GM12878 (cell line): Measurements from ENCODE around the gene TMCO5A. TPM values are rescaled to one million over a fixed set of nuclear protein-coding genes. Genes with fewer than 3 reads are reported as not detected.

Experiments
- ATAC-seq: fragments of 200-7000 bp; cut with Tn5 transposase; 3 replicates; pipeline ENCODE4 v1.9.1; 2020; ENCODE audit warnings: mild to moderate bottlenecking, moderate library complexity
- BruUV-seq: library from RNA; stranded (reverse); fragments of 400-500 nt; replicated peaks from 2 replicates; lab custom pipeline; 2021; lab: Mats Ljungman, UMichigan
- CTCF ChIA-PET: fragments of 300-600 bp; sonication (Branson Sonifier 250); formaldehyde crosslinking; extraction: SDS; loops from one replicate; lab custom pipeline; 2021; ENCODE audit warnings: inconsistent platforms; lab: Yijun Ruan, JAX
- POLR2A ChIA-PET: fragments of 350-600 bp; formaldehyde crosslinking; extraction: SDS; loops from one replicate; lab custom pipeline; 2021; ENCODE audit warnings: inconsistent platforms; lab: Charles Lee
- RAD21 ChIA-PET: fragments of 300-600 bp; sonication (Branson Sonifier 250); formaldehyde crosslinking; loops from one replicate; lab custom pipeline; 2023; ENCODE audit warnings: antibody characterized with exemption; ENCODE audit not compliant: unreplicated experiment; lab: Charles Lee
- SMC1A ChIA-PET: fragments of 300-600 bp; sonication (Branson Sonifier 250); formaldehyde crosslinking; loops from one replicate; lab custom pipeline; 2023; ENCODE audit not compliant: unreplicated experiment, uncharacterized antibody; lab: Charles Lee
- DNase-seq: peaks from one replicate; pipeline ENCODE4 v3.0.0-alpha.2; 2011; ENCODE audit warnings: low read depth, low spot score
- FAIRE-seq: peaks from 3 replicates; lab custom pipeline; 2011; peaks lifted over from hg19 to GRCh38; lab: Jason Lieb, UNC
- H2AFZ ChIP-seq: 2 replicates; pipeline ENCODE4 v1.6.0; 2011; ENCODE audit warnings: low read depth, low read length, control low read depth; ENCODE audit not compliant: control insufficient read depth
- H3K27ac ChIP-seq: 2 replicates; pipeline ENCODE4 v1.5.1; 2011; ENCODE audit warnings: control low read depth; ENCODE audit not compliant: control insufficient read depth, insufficient read depth
- H3K27me3 ChIP-seq, 2 experiments: replicated peaks in 1 of 2; 2 replicates each; pipeline versions ENCODE4 v1.6.0 to v1.6.1; 2011; ENCODE audit warnings: low read length in 1 of 2; ENCODE audit not compliant: control insufficient read depth in 2 of 2, insufficient read depth in 2 of 2
- H3K36me3 ChIP-seq, 2 experiments: 2 replicates each; pipeline ENCODE4 v1.5.1; 2011; ENCODE audit warnings: low read length in 1 of 2; ENCODE audit not compliant: control insufficient read depth in 2 of 2, insufficient read depth in 2 of 2
- H3K4me1 ChIP-seq: 2 replicates; pipeline ENCODE4 v1.6.1; 2011; ENCODE audit warnings: mild to moderate bottlenecking, low read length, moderate library complexity, mixed read lengths; ENCODE audit not compliant: control insufficient read depth, insufficient read depth
- H3K4me2 ChIP-seq: 2 replicates; pipeline ENCODE4 v1.6.0; 2011; ENCODE audit warnings: control low read depth; ENCODE audit not compliant: control insufficient read depth, insufficient read depth
- H3K4me3 ChIP-seq: fragments of 200-600 bp; sonication (generic); 2 replicates; pipeline ENCODE4 v1.5.1; 2016
- H3K79me2 ChIP-seq: 2 replicates; pipeline ENCODE4 v1.6.0; 2011; ENCODE audit warnings: low read length; ENCODE audit not compliant: control insufficient read depth, insufficient read depth
- H3K9ac ChIP-seq: 2 replicates; pipeline ENCODE4 v1.8.0; 2011; ENCODE audit warnings: low read length, control low read depth, mixed read lengths; ENCODE audit not compliant: control insufficient read depth, insufficient read depth
- H3K9me3 ChIP-seq: replicated peaks from 3 replicates; pipeline ENCODE4 v1.5.1; 2011; ENCODE audit warnings: mild to moderate bottlenecking, low read length; ENCODE audit not compliant: control insufficient read depth, insufficient read depth
- H4K20me1 ChIP-seq: 2 replicates; pipeline ENCODE4 v1.6.0; 2011; ENCODE audit not compliant: control insufficient read depth, insufficient read depth
- CHD4 ChIP-seq: fragments of 200-600 bp; sonication (generic); IDR thresholded peaks from 2 replicates; pipeline ENCODE4 v1.6.1; 2016; ENCODE audit warnings: mild to moderate bottlenecking
- E2F8 ChIP-seq: fragments of 450-650 bp; IDR thresholded peaks from 2 replicates; pipeline ENCODE4 v1.6.1; 2018; ENCODE audit warnings: mild to moderate bottlenecking, low read depth, moderate library complexity; ENCODE audit not compliant: partially characterized antibody
- FOXK2 ChIP-seq: fragments of 450-650 bp; IDR thresholded peaks from 2 replicates; pipeline ENCODE4 v1.6.1; 2017; ENCODE audit warnings: mild to moderate bottlenecking, moderate library complexity
- IKZF2 ChIP-seq, 2 experiments: fragments of 450-650 bp; IDR thresholded peaks; 2 replicates each; pipeline ENCODE4 v1.6.1; 2017; ENCODE audit warnings: mild to moderate bottlenecking in 2 of 2, moderate library complexity in 2 of 2
- IRF3 ChIP-seq: fragments of 450-650 bp; IDR thresholded peaks from 2 replicates; pipeline ENCODE4 v1.6.1; 2014; ENCODE audit warnings: mild to moderate bottlenecking
- KLF5 ChIP-seq: fragments of 450-650 bp; IDR thresholded peaks from 2 replicates; pipeline ENCODE4 v1.6.1; 2014; ENCODE audit warnings: mild to moderate bottlenecking; ENCODE audit not compliant: partially characterized antibody
- RCOR1 ChIP-seq: conservative IDR thresholded peaks from 2 replicates; pipeline ENCODE4 v1.6.1; 2012; ENCODE audit warnings: low read depth, low read length, improper control_type of control experiment
- SIN3A ChIP-seq: IDR thresholded peaks from 2 replicates; pipeline ENCODE4 v1.6.1; 2012; ENCODE audit warnings: low read depth, low read length, improper control_type of control experiment
- SIX5 ChIP-seq: IDR thresholded peaks from 2 replicates; pipeline ENCODE4 v1.6.1; 2011; ENCODE audit warnings: mild to moderate bottlenecking, low read depth, low read length, moderate library complexity; ENCODE audit not compliant: severe bottlenecking
- SKIL ChIP-seq: fragments of 450-650 bp; IDR thresholded peaks from 2 replicates; pipeline ENCODE4 v1.6.1; 2017; ENCODE audit warnings: mild to moderate bottlenecking, low read depth, inconsistent platforms; ENCODE audit not compliant: poor library complexity, severe bottlenecking
- SMAD1 ChIP-seq: fragments of 450-650 bp; IDR thresholded peaks from 2 replicates; pipeline ENCODE4 v1.6.1; 2018; ENCODE audit warnings: mild to moderate bottlenecking, low read depth; ENCODE audit not compliant: partially characterized antibody
- SMC3 ChIP-seq: IDR thresholded peaks from 2 replicates; pipeline ENCODE4 v1.6.1; 2011; ENCODE audit warnings: low read length, improper control_type of control experiment, borderline replicate concordance
- SPI1 ChIP-seq: IDR thresholded peaks from 2 replicates; pipeline ENCODE4 v1.6.1; 2011; ENCODE audit warnings: low read depth, mild to moderate bottlenecking, low read length, moderate library complexity, borderline replicate concordance; ENCODE audit not compliant: insufficient read depth
- ZBTB33 ChIP-seq: fragments of 450-650 bp; IDR thresholded peaks from 2 replicates; pipeline ENCODE4 v1.6.1; 2017; ENCODE audit warnings: mild to moderate bottlenecking
- ZNF274 ChIP-seq: IDR thresholded peaks from one replicate; pipeline ENCODE4 v1.8.0; 2011; ENCODE audit not compliant: insufficient read length, insufficient read depth
- ZNF384 ChIP-seq: IDR thresholded peaks from 2 replicates; pipeline ENCODE4 v1.6.1; 2012; ENCODE audit warnings: low read depth, mild to moderate bottlenecking, low read length, improper control_type of control experiment, borderline replicate concordance
- ZNF622 ChIP-seq: fragments of 450-650 bp; IDR thresholded peaks from 2 replicates; pipeline ENCODE4 v1.6.1; 2017; ENCODE audit warnings: mild to moderate bottlenecking, inconsistent platforms
- in situ Hi-C: fragments of 300-500 bp; cut with MboI; formaldehyde crosslinking; loops from 9 replicates; pipeline ENCODE4 v1.14.3; 2018; ENCODE audit warnings: mixed read lengths
- intact Hi-C: fragments of 100-400 bp; cut with micrococcal nuclease; formaldehyde crosslinking; loops from one replicate; pipeline ENCODE4 v1.14.2; 2022; ENCODE audit not compliant: unreplicated experiment
- polyA plus RNA-seq, 11 experiments: library from polyadenylated mRNA; depleted of rRNA in 4 of 11; unstranded in 6 of 11; stranded (reverse) in 5 of 11; fragments of >200 nt; fragmentation: Nextera tagmentation in 4 of 11; fragmentation: Illumina TruSeq in 1 of 11; extraction: Ambion mirVana in 4 of 11; extraction: Trizol in 1 of 11; gene quantifications; 1 replicate in 1 of 11; 2 replicates in 10 of 11; pipeline versions ENCODE4 v1.2.1 to v1.2.3, GENCODE V29; 2011 to 2016; ENCODE audit warnings: inconsistent platforms in 2 of 11, missing spikeins in 2 of 11, low read depth in 1 of 11
- total RNA-seq, 4 experiments: library from RNA; depleted of rRNA in 3 of 4; stranded (reverse); fragments of >200 nt in 3 of 4; fragmentation: Illumina TruSeq in 1 of 4; extraction: Trizol in 1 of 4; gene quantifications; 2 replicates each; pipeline versions ENCODE4 v1.2.1 to v1.2.3, GENCODE V29; 2013 to 2021

The TMCO5A gene
- total and polyA plus RNA-seq, 10 of the 15 experiments (the other 5 are each of a cell fraction or from before 2014, with no cell fraction given) = not detected

- no peak for TF ChIP-seq SKIL
- no peak for TF ChIP-seq ZBTB33
- no peak for TF ChIP-seq IKZF2 (IDR thresholded peaks at IDR 0.05)
Measured at GRCh38 chr15:37934340-37934739, at the start of gene TMCO5A (continued).

- H3K4me3 ChIP-seq = no peak overlapping the region
- in situ Hi-C loops (loop anchor here (25.0 kb wide), 2 partner anchors 998 to 1373 kb away; no protein-coding TSS in a partner anchor), intact Hi-C loops (loop anchor here (10.0 kb wide), 1 partner anchor 751 kb away; no protein-coding TSS in a partner anchor)
- RAD21 ChIA-PET = no interaction called here
- CTCF ChIA-PET = no interaction called here
- no peaks in the 10 kb centered on the region for H3K79me2 ChIP-seq
- BruUV-seq = no TSS peak
- no peaks in the 10 kb centered on the region for H3K36me3 ChIP-seq
- no peaks in the 10 kb centered on the region for H3K9me3 ChIP-seq
- no peaks in the 10 kb centered on the region for H3K27me3 ChIP-seq
- FAIRE-seq (no peak), ATAC-seq (no peak), DNase-seq (no peak)
- no peak overlapping the region for H3K9ac ChIP-seq
- no peak overlapping the region for H2AFZ ChIP-seq
- H3K4me1 ChIP-seq = no peaks in the 10 kb centered on the region
- no peak overlapping the region for H3K4me2 ChIP-seq
- SMC1A ChIA-PET = no interaction called here
- H4K20me1 ChIP-seq = no peaks in the 10 kb centered on the region
- POLR2A ChIA-PET = no interaction called here
- no peak overlapping the region for H3K27ac ChIP-seq
- TF ChIP-seq SIN3A (no peak), ZNF622 (no peak), CHD4 (no peak), E2F8 (no peak), SMAD1 (no peak), SIX5 (no peak), SPI1 (no peak), ZNF384 (no peak), SMC3 (no peak), FOXK2 (no peak), IRF3 (no peak), ZNF274 (no peak), KLF5 (no peak), RCOR1 (no peak)
Measured at GRCh38 chr15:37885651-37886050, 48.8 kb upstream of the TMCO5A start.
